ENCODE results near the gene SRP9. TPM values are rescaled to one million over a fixed set of nuclear protein-coding genes. Genes with fewer than 3 reads are reported as not detected.
"Not testable (repeated sequence)": the region's sequence is repeated elsewhere in the genome, so short reads cannot be mapped to it uniquely, and the experiment has no call there.

SRP9 gene
- total and polyA plus RNA-seq, 2 experiments from 2014 or later, result 640 to 728 TPM

GRCh38 chr1:225794954-225795353, 17.3 kb downstream of the SRP9 start:
- Mint-ChIP-seq H3K4me1 (no peaks in the 10 kb centered on the region), H3K36me3 (ENCODE audit: low read depth) (peaks cover 79% of the 10 kb centered on the region)

GRCh38 chr1:225796097-225796496, 18.5 kb downstream of the SRP9 start:
- DNase-seq (ENCODE audit: low spot score); H4K20me1 ChIP-seq (replicated peaks; ENCODE audit: insufficient read depth); H3K4me3 Mint-ChIP-seq; H3K4me1 ChIP-seq (ENCODE audit: insufficient read depth); H2AFZ ChIP-seq; H3K4me3 ChIP-seq; H3K27me3 ChIP-seq (ENCODE audit: insufficient read depth); H3K27ac Mint-ChIP-seq; H3K9me2 ChIP-seq (ENCODE audit: insufficient read depth); H3F3A ChIP-seq (replicated peaks; ENCODE audit: low read depth); H3K4me2 ChIP-seq; H3K27ac ChIP-seq (ENCODE audit: low read depth); H3K4me1 Mint-ChIP-seq; ATAC-seq; H3K79me2 ChIP-seq (replicated peaks; ENCODE audit: insufficient read depth): not testable (repeated sequence)
- H3K36me3 ChIP-seq (ENCODE audit: insufficient read depth), result peaks cover 18% of the 10 kb centered on the region; the same call in 1 of the 2 replicates
- peaks cover 73% of the 10 kb centered on the region for H3K36me3 Mint-ChIP-seq (ENCODE audit: low read depth)
- peaks cover 11% of the 10 kb centered on the region for H3K27me3 Mint-ChIP-seq (ENCODE audit: insufficient read depth, low read depth, poor library complexity)
- H3K9me3 Mint-ChIP-seq, result peaks cover 44% of the 10 kb centered on the region

More at GRCh38 chr1:225794954-225795353, 17.3 kb downstream of the SRP9 start:
- ATAC-seq, result no peak
- Histone ChIP-seq H3K4me2 (no peak overlapping the region), H3K4me1 (ENCODE audit: insufficient read depth) (no peaks in the 10 kb centered on the region), H3K27ac (ENCODE audit: low read depth) (no peak overlapping the region), H3F3A (replicated peaks; ENCODE audit: low read depth) (peaks cover 9% of the 10 kb centered on the region; the same call in 1 of the 2 replicates), H2AFZ (no peak overlapping the region), H3K4me3 (no peak overlapping the region), H4K20me1 (replicated peaks; ENCODE audit: insufficient read depth) (peaks cover 5% of the 10 kb centered on the region; the same call in 1 of the 2 replicates), H3K36me3 (ENCODE audit: insufficient read depth) (peaks cover 27% of the 10 kb centered on the region), H3K79me2 (replicated peaks; ENCODE audit: insufficient read depth) (peaks cover 13% of the 10 kb centered on the region), H3K9me2 (ENCODE audit: insufficient read depth) (no peaks in the 10 kb centered on the region), H3K27me3 (ENCODE audit: insufficient read depth) (no peaks in the 10 kb centered on the region)
- Mint-ChIP-seq H3K9me3 (peaks cover 50% of the 10 kb centered on the region), H3K27me3 (ENCODE audit: insufficient read depth, low read depth, poor library complexity) (peaks cover 6% of the 10 kb centered on the region), H3K4me3 (no peak overlapping the region), H3K27ac (no peak overlapping the region)
- no peak for TF ChIP-seq CREB1 (CRISPR knock-in tag; IDR thresholded peaks at IDR 0.05; ENCODE audit: low read depth)
- no peak for TF ChIP-seq POLR2AphosphoS5 (IDR thresholded peaks at IDR 0.05; ENCODE audit: low read depth)
- TF ChIP-seq EZH2phosphoT487 (IDR thresholded peaks at IDR 0.05; ENCODE audit: unreplicated experiment), result no peak
- no peak for TF ChIP-seq ZNF462 (CRISPR knock-in tag; IDR thresholded peaks at IDR 0.05)
- no peak for DNase-seq (ENCODE audit: low spot score)

GRCh38 chr1:225801146-225801545, 23.5 kb downstream of the SRP9 start:
- H3K27ac ChIP-seq (ENCODE audit: low read depth); H3K4me2 ChIP-seq; H3K9me2 ChIP-seq (ENCODE audit: insufficient read depth); H4K20me1 ChIP-seq (replicated peaks; ENCODE audit: insufficient read depth); H3K4me1 Mint-ChIP-seq; ATAC-seq; H3K4me1 ChIP-seq (ENCODE audit: insufficient read depth); H3K36me3 ChIP-seq (ENCODE audit: insufficient read depth); H3K9me3 Mint-ChIP-seq; H3K4me3 ChIP-seq; H3K27me3 ChIP-seq (ENCODE audit: insufficient read depth); H3K27ac Mint-ChIP-seq; H3K79me2 ChIP-seq (replicated peaks; ENCODE audit: insufficient read depth); H3K4me3 Mint-ChIP-seq; H3F3A ChIP-seq (replicated peaks; ENCODE audit: low read depth); DNase-seq (ENCODE audit: low spot score); H2AFZ ChIP-seq: not testable (repeated sequence)
- Mint-ChIP-seq H3K36me3 (ENCODE audit: low read depth) (peaks cover 23% of the 10 kb centered on the region; the same call in 2 of the 3 replicates), H3K27me3 (ENCODE audit: insufficient read depth, low read depth, poor library complexity) (peaks cover 11% of the 10 kb centered on the region)

Measured in GM23338 (cell line).